ENCODE measurements around the gene PCDHGA4. TPM values are rescaled to one million over a fixed set of nuclear protein-coding genes. Genes with fewer than 3 reads are reported as not detected.
"Not testable (repeated sequence)": the region's sequence is repeated elsewhere in the genome, so short reads cannot be mapped to it uniquely, and the experiment has no call there.

The PCDHGA4 gene
- total RNA-seq, 1 donor from 2014 or later = 0.72 TPM

GRCh38 chr5:141369994-141370848, 15.4 kb downstream of the PCDHGA4 start, which contains the start of gene PCDHGB3:
TSS of gene PCDHGB3 (plus strand) at chr5:141370242. CDS start at chr5:141370395, 153 bp downstream.
- Mint-ChIP-seq H3K9me3 (ENCODE audit: low read depth) (peaks cover 53% of the 10 kb centered on the region), H3K36me3 (ENCODE audit: low read depth) (peaks cover 10% of the 10 kb centered on the region)

DNA sequence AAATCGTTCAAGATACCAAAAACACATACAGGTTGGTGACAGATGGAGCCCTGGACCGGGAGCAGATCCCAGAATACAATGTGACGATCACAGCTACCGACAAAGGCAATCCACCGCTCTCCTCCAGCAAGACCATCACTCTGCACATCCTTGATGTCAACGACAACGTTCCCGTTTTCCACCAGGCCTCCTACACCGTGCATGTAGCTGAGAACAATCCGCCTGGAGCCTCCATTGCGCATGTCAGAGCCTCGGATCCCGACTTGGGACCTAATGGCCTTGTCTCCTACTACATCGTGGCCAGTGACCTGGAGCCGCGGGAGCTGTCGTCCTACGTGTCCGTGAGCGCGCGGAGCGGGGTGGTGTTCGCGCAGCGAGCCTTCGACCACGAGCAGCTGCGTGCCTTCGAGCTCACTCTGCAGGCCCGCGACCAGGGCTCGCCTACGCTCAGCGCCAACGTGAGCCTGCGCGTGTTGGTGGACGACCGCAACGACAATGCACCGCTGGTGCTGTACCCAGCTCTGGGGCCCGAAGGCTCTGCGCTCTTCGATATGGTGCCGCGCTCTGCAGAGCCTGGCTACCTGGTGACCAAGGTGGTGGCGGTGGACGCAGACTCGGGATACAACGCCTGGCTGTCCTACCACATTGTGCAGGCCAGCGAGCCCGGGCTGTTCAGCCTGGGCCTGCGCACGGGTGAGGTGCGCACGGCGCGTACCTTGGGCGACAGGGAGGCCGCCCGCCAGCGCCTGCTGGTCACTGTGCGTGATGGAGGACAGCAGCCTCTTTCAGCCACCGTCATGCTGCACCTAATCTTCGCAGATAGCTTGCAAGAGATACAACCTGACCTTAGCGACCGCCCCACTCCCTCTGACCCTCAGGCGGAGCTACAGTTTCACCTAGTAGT, 17.0 kb downstream of the PCDHGA4 start:
- no peak for DNase-seq (ENCODE audit: low spot score)
- Mint-ChIP-seq H3K36me3 (ENCODE audit: low read depth) (peaks cover 11% of the 10 kb centered on the region), H3K4me1 (ENCODE audit: low read depth) (no peaks in the 10 kb centered on the region), H3K4me3 (ENCODE audit: unreplicated experiment) (no peak overlapping the region), H3K27ac (ENCODE audit: unreplicated experiment) (no peak overlapping the region), H3K9me3 (ENCODE audit: low read depth) (peaks cover 51% of the 10 kb centered on the region), H3K27me3 (ENCODE audit: low read depth) (no peaks in the 10 kb centered on the region)
- TF ChIP-seq, protein P1, sequence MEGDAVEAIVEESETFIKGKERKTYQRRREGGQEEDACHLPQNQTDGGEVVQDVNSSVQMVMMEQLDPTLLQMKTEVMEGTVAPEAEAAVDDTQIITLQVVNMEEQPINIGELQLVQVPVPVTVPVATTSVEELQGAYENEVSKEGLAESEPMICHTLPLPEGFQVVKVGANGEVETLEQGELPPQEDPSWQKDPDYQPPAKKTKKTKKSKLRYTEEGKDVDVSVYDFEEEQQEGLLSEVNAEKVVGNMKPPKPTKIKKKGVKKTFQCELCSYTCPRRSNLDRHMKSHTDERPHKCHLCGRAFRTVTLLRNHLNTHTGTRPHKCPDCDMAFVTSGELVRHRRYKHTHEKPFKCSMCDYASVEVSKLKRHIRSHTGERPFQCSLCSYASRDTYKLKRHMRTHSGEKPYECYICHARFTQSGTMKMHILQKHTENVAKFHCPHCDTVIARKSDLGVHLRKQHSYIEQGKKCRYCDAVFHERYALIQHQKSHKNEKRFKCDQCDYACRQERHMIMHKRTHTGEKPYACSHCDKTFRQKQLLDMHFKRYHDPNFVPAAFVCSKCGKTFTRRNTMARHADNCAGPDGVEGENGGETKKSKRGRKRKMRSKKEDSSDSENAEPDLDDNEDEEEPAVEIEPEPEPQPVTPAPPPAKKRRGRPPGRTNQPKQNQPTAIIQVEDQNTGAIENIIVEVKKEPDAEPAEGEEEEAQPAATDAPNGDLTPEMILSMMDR (IDR thresholded peaks at IDR 0.05) = no peak

More at GRCh38 chr5:141369994-141370848, 15.4 kb downstream of the PCDHGA4 start, which contains the start of gene PCDHGB3:
- DNase-seq (ENCODE audit: low spot score) = no peak
- Mint-ChIP-seq H3K27ac (ENCODE audit: unreplicated experiment) (no peak within 1 kb of the TSS), H3K4me3 (ENCODE audit: unreplicated experiment) (no peak within 1 kb of the TSS), H3K4me1 (ENCODE audit: low read depth) (no peaks in the 10 kb centered on the region), H3K27me3 (ENCODE audit: low read depth) (no peaks in the 10 kb centered on the region)
- TF ChIP-seq, protein P1 (IDR thresholded peaks at IDR 0.05) = no peak

- no peak for DNase-seq (ENCODE audit: low spot score)
- Mint-ChIP-seq H3K27me3 (ENCODE audit: low read depth) (no peaks in the 10 kb centered on the region), H3K36me3 (ENCODE audit: low read depth) (peaks cover 11% of the 10 kb centered on the region), H3K27ac (ENCODE audit: unreplicated experiment) (no peak within 1 kb of the TSS), H3K9me3 (ENCODE audit: low read depth) (peaks cover 56% of the 10 kb centered on the region), H3K4me3 (ENCODE audit: unreplicated experiment) (no peak within 1 kb of the TSS), H3K4me1 (ENCODE audit: low read depth) (no peaks in the 10 kb centered on the region)
- TF ChIP-seq, protein P1 (IDR thresholded peaks at IDR 0.05) = no peak
Measured at GRCh38 chr5:141373673-141374317, 19.0 kb downstream of the PCDHGA4 start, which contains the start of gene PCDHGA6. TSS of gene PCDHGA6 (plus strand) at chr5:141373891. CDS start at chr5:141374084, 193 bp downstream.

- Mint-ChIP-seq H3K9me3 (ENCODE audit: low read depth) (peaks cover 55% of the 10 kb centered on the region), H3K36me3 (ENCODE audit: low read depth) (peaks cover 11% of the 10 kb centered on the region), H3K27ac (ENCODE audit: unreplicated experiment) (no peak overlapping the region), H3K27me3 (ENCODE audit: low read depth) (no peaks in the 10 kb centered on the region), H3K4me3 (ENCODE audit: unreplicated experiment) (no peak overlapping the region), H3K4me1 (ENCODE audit: low read depth) (no peaks in the 10 kb centered on the region)
- TF ChIP-seq, protein P1 (IDR thresholded peaks at IDR 0.05) = no peak
- no peak for DNase-seq (ENCODE audit: low spot score)
Measured at GRCh38 chr5:141374627-141375026, 19.8 kb downstream of the PCDHGA4 start.

DNA sequence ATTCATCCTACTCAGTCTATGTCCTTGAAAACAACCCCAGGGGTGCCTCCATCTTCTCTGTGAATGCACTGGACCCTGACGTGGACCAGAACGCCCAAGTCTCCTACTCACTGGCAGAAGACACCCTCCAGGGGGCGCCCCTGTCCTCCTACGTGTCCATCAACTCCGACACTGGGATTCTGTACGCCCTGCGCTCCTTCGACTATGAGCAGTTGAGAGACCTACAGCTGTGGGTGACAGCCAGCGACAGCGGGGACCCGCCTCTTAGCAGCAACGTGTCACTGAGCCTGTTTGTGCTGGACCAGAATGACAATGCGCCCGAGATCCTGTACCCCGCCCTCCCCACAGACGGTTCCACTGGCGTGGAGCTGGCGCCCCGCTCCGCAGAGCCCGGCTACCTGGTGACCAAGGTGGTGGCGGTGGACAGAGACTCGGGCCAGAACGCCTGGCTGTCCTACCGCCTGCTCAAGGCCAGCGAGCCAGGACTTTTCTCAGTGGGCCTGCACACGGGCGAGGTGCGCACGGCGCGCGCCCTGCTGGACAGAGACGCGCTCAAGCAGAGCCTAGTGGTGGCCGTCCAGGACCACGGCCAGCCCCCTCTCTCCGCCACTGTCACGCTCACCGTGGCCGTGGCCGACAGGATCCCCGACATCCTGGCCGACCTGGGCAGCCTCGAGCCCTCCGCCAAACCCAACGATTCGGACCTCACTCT, 20.8 kb downstream of the PCDHGA4 start:
- H3K4me3 Mint-ChIP-seq (ENCODE audit: unreplicated experiment); H3K27me3 Mint-ChIP-seq (ENCODE audit: low read depth); DNase-seq (ENCODE audit: low spot score); H3K4me1 Mint-ChIP-seq (ENCODE audit: low read depth); H3K27ac Mint-ChIP-seq (ENCODE audit: unreplicated experiment): not testable (repeated sequence)
- H3K9me3 Mint-ChIP-seq (ENCODE audit: low read depth) = peaks cover 59% of the 10 kb centered on the region
- H3K36me3 Mint-ChIP-seq (ENCODE audit: low read depth) = peaks cover 11% of the 10 kb centered on the region
